Uterus (tissue), 2 donors: Measurements from ENCODE around the gene CELF4.

Experiments used
- POLR2A ChIP-seq, 2 donors: fragments of 450-650 bp; IDR thresholded peaks; one replicate each; pipeline ENCODE4 v1.6.1; 2016; ENCODE audit warnings: antibody characterized with exemption in 2 of 2, mild to moderate bottlenecking in 1 of 2, moderate library complexity in 1 of 2
- TF ChIP-seq, protein P1 (sequence below), 4 experiments: fragments of 200-600 bp in 2 of 4; fragments of 450-650 bp in 2 of 4; sonication (generic) in 2 of 4; IDR thresholded peaks; one replicate each; pipeline ENCODE4 v1.5.1; 2016 to 2019; ENCODE audit warnings: antibody characterized with exemption in 4 of 4, mild to moderate bottlenecking in 2 of 4, moderate library complexity in 1 of 4

DNA sequence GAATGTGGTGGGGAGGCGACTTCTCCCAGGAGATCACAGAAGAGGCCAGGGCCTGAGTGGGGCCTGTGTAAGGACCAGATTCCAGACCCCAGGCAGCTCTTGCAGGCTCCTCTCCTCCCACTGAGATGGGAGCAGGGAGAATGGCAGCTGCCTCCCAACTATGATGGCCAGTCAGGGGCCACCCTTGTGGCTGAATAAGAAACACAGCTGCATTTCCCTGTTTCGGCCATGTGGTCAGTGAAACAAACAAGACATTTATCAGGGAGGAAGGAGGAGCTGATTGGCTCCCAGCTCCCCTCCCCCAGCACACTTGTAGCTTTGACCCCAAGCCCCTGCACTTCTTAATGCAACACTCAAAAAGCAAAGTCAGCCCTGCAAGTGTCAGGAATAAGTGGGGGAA, 143.5 kb downstream of the CELF4 start:
- TF ChIP-seq, protein P1, sequence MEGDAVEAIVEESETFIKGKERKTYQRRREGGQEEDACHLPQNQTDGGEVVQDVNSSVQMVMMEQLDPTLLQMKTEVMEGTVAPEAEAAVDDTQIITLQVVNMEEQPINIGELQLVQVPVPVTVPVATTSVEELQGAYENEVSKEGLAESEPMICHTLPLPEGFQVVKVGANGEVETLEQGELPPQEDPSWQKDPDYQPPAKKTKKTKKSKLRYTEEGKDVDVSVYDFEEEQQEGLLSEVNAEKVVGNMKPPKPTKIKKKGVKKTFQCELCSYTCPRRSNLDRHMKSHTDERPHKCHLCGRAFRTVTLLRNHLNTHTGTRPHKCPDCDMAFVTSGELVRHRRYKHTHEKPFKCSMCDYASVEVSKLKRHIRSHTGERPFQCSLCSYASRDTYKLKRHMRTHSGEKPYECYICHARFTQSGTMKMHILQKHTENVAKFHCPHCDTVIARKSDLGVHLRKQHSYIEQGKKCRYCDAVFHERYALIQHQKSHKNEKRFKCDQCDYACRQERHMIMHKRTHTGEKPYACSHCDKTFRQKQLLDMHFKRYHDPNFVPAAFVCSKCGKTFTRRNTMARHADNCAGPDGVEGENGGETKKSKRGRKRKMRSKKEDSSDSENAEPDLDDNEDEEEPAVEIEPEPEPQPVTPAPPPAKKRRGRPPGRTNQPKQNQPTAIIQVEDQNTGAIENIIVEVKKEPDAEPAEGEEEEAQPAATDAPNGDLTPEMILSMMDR (IDR thresholded peaks at IDR 0.05) = no peak
- no peak for TF ChIP-seq POLR2A (IDR thresholded peaks at IDR 0.05)
